Measurements from ENCODE around the gene HPCAL1.

GRCh38 chr2:10425699-10426098 lies 123.0 kb downstream of the HPCAL1 start:
- TF ChIP-seq NANOG (IDR thresholded peaks at IDR 0.05; ENCODE audit: borderline replicate concordance) (no peak), JUNB (IDR thresholded peaks at IDR 0.05; ENCODE audit: unreplicated experiment) (no peak), CTCF (conservative IDR thresholded peaks at IDR 0.05; ENCODE audit: low read depth in 2 of 2) (no peak), EZH2 (IDR thresholded peaks at IDR 0.05; ENCODE audit: low read depth, unreplicated experiment) (no peak), ETS1 (IDR thresholded peaks at IDR 0.05) (no peak), POLR2AphosphoS5 (IDR thresholded peaks at IDR 0.05; ENCODE audit: low read depth) (no peak), EZH2phosphoT487 (IDR thresholded peaks at IDR 0.05; ENCODE audit: unreplicated experiment) (no peak), REST (IDR thresholded peaks at IDR 0.05; ENCODE audit: unreplicated experiment) (no peak), CREB1 (CRISPR knock-in tag; IDR thresholded peaks at IDR 0.05; ENCODE audit: low read depth) (no peak), STAT1 (IDR thresholded peaks at IDR 0.05; ENCODE audit: unreplicated experiment) (no peak)

Measured in GM23338 (cell line).